Measurements from ENCODE around the gene PNPLA1. TPM values are rescaled to one million over a fixed set of nuclear protein-coding genes. Genes with fewer than 3 reads are reported as not detected.

The PNPLA1 gene
- total RNA-seq, 4 donors from 2014 or later, result not detected

GRCh38 chr6:36241728-36242127 is 28.1 kb upstream of the PNPLA1 start:
- H3K27ac ChIP-seq, result no peak overlapping the region
- TF ChIP-seq CTCF (IDR thresholded peaks at IDR 0.05), result no peak
- TF ChIP-seq POLR2A (IDR thresholded peaks at IDR 0.05), result no peak
- intact Hi-C loops (cut with DNase I; ENCODE audit: low total_unique reads), result no loop called here
- no peak overlapping the region for H3K4me3 ChIP-seq
- DNase-seq, result no peak
- H3K27me3 ChIP-seq, result no peaks in the 10 kb centered on the region
- H3K9me3 ChIP-seq, result no peaks in the 10 kb centered on the region
- H3K36me3 ChIP-seq, result no peaks in the 10 kb centered on the region
- H3K4me1 ChIP-seq, result no peaks in the 10 kb centered on the region

- intact Hi-C loops (cut with DNase I; ENCODE audit: low total_unique reads), result no loop called here
- H3K4me3 ChIP-seq, result no peak overlapping the region
- DNase-seq, result no peak
- H3K36me3 ChIP-seq, result no peaks in the 10 kb centered on the region
- H3K4me1 ChIP-seq, result no peaks in the 10 kb centered on the region
- no peak overlapping the region for H3K27ac ChIP-seq
- H3K9me3 ChIP-seq, result no peaks in the 10 kb centered on the region
- TF ChIP-seq POLR2A (IDR thresholded peaks at IDR 0.05) (no peak), CTCF (IDR thresholded peaks at IDR 0.05) (no peak)
- H3K27me3 ChIP-seq, result no peaks in the 10 kb centered on the region
Measured at GRCh38 chr6:36242161-36242560, 27.7 kb upstream of the PNPLA1 start.

DNA sequence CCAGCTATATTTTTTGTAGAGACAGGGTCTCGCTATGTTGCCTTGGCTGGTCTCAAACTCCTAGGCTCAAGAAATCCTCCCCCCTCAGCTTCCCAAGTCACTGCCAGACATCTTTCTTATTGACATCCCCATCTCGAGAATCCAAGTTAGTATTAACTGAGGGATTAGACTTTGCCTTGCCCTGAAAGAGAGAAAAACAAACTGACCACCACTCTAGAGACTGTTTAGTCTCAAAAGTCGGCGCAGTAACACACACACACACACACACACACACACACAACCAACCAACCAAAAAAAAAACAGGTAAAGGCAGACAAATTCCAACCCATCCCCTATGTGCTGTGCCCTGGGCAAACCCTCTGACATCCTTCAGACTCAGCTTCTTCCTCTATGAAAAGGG is 27.2 kb upstream of the PNPLA1 start:
- Histone ChIP-seq H3K4me1 (no peaks in the 10 kb centered on the region), H3K27ac (no peak overlapping the region), H3K27me3 (no peaks in the 10 kb centered on the region), H3K9me3 (no peaks in the 10 kb centered on the region), H3K4me3 (no peak overlapping the region), H3K36me3 (no peaks in the 10 kb centered on the region)
- intact Hi-C loops (cut with DNase I; ENCODE audit: low total_unique reads), result no loop called here
- no peak for DNase-seq
- TF ChIP-seq POLR2A (IDR thresholded peaks at IDR 0.05) (no peak), CTCF (IDR thresholded peaks at IDR 0.05) (no peak)

- Histone ChIP-seq H3K36me3 (no peaks in the 10 kb centered on the region), H3K9me3 (no peaks in the 10 kb centered on the region), H3K27me3 (no peaks in the 10 kb centered on the region), H3K4me1 (no peaks in the 10 kb centered on the region), H3K27ac (no peak overlapping the region), H3K4me3 (no peak overlapping the region)
- intact Hi-C loops (cut with DNase I; ENCODE audit: low total_unique reads), result no loop called here
- no peak for TF ChIP-seq POLR2A (IDR thresholded peaks at IDR 0.05)
- no peak for TF ChIP-seq CTCF (IDR thresholded peaks at IDR 0.05)
- DNase-seq, result no peak
Measured at GRCh38 chr6:36243562-36244212, 26.2 kb upstream of the PNPLA1 start.

GRCh38 chr6:36244641-36245280 is 25.1 kb upstream of the PNPLA1 start:
- intact Hi-C loops (cut with DNase I; ENCODE audit: low total_unique reads), result no loop called here
- Histone ChIP-seq H3K4me1 (no peaks in the 10 kb centered on the region), H3K9me3 (no peaks in the 10 kb centered on the region), H3K36me3 (no peaks in the 10 kb centered on the region), H3K4me3 (no peak overlapping the region), H3K27me3 (no peaks in the 10 kb centered on the region), H3K27ac (no peak overlapping the region)
- TF ChIP-seq POLR2A (IDR thresholded peaks at IDR 0.05) (no peak), CTCF (IDR thresholded peaks at IDR 0.05) (no peak)
- DNase-seq, result no peak
